NCI-H526 (cell line): Measurements from ENCODE around the gene SOX30.

Experiments
- DNase-seq, 2 experiments: peaks; one replicate each; lab custom pipeline; 2025; lab: John Stamatoyannopoulos, UW

SOX30 gene

DNA sequence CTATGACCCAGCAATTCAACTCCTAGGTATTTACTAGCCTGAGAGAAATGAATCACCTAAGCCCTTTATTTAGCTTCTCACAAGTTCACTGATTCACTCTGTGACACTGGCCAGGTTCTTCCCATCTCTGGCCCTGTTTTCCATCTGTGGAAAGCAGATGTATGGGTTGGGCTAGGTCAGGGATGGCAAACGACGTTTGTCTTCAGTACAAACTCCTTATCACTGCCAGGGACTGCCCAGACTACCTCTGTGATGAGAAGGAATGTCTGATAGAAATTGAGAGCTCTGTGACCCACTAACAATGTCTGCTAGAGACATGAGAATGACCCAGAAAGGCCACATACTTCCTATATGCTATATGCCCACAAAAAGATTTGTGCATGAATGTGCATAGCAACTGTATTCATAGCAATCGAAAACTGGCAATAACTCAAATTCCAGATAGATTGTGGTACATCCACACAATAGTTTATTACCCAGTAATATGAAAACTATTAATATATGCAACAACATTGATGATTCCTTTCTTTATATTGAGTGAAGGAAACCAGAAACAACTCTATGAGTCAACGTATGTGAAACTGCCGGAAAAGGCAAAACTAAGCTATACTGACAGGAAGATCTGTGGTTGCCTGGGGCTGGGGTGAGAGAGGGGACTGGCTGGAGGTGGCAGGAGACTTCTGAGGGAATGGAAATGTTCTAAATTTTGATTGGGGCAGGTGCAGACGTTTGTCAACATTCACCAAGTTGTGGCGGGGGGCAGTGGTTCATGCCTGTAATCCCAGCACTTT is 44.7 kb downstream of the SOX30 start:
- DNase-seq, result no peak

DNA sequence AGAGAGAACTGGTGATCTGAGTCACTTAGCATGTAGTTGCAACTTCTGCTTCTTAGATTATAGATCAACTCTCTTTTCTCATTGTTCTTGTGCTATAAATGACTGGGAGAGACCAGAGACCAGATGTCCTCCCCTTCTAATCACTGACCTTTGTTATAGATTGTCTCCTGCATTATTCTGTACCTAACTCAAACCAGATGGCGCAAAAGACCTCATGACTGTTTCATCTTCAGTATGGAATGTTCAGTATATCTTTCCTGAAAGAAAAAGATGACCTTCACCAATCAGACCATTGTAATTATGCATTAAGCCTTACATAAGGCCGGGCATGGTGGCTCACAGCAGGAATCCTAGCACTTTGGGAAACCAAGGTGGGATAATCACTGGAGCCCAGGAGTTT is 46.2 kb downstream of the SOX30 start:
- DNase-seq, result no peak

DNA sequence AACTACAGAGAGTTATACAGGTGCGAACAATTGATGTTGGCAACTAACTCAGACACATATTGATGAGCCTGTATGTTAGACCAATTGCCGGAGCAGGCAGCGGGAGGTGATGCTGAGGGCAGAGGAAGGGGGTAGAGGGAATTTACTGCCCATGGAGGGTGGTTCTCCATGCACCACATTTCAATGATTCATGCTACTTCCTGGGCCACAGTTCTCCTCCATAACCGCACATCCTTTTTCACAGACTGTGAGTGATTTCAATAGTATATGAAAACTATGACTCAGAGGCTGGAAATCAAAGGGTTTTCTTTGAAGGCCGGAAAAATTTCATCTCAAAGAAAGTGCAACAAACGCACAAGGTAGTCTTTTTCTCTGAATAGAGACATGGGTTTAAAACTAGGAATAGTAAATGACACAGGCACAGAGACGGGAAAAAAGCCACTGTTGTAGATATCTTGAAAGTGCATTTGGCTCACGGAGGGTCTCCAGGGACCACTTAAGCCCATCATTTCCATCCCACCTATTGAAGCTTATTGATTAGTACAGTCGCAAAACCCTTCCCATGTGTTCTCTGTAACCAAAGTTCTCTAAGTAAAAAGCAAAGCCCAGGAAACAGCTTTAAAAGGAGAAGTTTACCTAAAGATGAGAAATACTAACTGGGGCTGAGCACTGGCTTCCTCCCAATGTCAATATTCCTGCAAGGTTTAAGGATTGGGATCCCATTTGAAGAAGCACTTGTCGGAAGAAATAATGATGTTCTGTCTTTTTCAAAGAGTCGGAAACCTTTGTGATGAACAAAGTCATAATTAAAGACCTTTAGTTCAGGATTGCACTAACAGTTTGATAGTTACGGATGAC is 48.7 kb downstream of the SOX30 start:
- no peak for DNase-seq

GRCh38 chr5:157602505-157602904 is 49.7 kb downstream of the SOX30 start:
- DNase-seq, result no peak

- no peak for DNase-seq
These were observed 52.0 kb downstream of the SOX30 start for GRCh38 chr5:157600252-157600651.

DNA sequence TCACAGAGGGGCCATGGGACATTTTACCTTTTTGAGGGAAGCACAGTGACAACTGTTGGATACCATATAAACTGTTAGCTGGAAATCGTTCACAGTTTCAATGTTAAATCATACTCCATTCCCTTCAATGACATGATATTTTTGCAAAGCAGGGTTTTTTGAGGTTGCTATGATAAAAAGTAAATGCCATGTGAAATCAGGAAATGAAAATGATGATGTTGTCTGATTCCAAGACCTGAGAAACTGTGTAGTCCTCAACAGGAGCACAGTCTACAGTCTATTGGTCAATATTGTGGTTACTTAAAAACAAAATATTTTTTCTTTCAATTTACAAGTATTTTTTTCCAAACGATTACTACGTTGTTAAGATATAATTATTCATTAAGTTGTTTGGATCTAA is 52.7 kb downstream of the SOX30 start:
- no peak for DNase-seq

DNA sequence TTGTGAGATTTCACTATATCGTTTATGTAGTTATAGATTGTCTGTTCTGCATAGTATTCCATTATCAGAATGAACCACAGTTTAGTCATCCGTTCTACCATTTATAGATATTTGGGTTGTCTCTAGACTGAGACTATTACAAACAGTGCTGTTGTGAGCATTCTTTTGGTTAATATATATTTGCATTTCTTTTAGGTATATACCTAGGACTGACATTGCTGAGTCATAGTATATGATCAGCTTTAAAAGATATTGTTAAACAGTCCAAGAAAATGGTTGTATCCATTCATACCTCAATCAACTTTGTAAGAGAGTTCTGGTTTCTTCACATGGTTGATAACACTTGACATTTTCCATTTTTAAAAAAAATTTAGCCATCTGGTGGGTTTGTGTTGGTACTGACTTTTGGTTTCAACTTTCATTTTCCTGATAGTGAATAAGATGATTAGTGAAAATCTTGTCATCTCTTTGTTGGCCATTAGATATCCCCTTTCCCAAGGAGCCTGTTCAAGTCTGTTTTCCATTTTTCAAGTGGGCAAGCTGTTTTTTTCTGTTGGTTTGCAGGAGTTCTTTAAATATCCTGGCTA is 53.8 kb downstream of the SOX30 start:
- DNase-seq, result no peak

- DNase-seq, result no peak
These were observed 55.0 kb downstream of the SOX30 start for GRCh38 chr5:157597277-157597676.

DNA sequence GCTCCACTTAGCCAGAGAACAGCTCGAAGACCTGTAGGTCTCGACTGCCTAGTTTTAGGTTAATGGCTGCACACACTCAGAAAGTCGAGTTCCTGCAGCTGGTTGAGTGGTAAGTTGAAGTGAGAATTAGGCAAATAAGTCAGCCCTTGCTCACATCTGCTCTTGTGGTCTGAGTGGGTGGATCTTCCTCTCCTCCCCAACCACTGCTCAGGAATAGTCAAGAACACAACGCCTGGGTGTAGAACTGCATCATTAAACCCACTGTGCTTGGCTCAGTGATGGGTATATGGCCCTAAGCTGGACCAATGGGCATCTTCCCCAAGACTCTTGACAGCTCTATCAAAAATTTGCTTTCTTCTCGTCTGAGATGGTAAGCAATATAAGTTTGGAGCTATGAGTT is 55.8 kb downstream of the SOX30 start:
- DNase-seq, result peak in 1 of 2 experiments; percentile 11

- DNase-seq, result no peak
These were observed 57.4 kb downstream of the SOX30 start for GRCh38 chr5:157594675-157595459.

GRCh38 chr5:157594257-157594656 is 58.0 kb downstream of the SOX30 start:
- DNase-seq, result no peak

DNA sequence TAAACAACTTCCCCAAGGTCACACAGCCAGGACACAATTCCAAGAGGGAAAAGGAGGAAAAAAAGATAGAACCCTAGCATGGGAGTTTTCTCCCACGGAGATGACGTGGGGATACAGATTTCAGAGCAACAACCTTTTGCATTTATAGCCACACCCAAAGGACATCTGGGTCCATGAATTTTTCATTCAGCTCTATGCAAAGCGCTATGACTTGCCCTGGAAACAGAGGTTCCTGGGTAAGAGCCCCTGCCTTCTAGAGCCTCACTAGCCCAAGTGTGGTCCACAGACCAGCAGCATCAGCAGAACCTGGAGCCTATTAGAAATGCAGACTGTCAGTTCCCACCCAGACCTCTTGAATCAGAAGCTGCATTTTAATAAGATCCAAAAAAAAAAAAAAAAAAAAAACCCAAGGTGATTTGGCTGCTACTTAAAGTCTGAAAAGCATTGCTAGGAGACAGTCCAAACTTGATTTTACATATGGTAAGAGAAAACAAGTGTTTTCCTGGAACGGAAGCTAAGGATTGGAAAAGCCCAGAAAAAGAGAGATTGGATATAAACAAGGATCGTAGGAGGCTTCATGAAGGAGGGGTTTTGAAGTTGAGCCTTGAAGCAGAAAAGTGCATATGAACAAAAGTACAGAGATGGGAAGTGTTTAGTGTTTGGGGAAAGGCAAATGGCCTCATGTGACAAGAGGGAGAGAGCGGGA is 59.0 kb downstream of the SOX30 start:
- DNase-seq, result peak; percentile 19 to 67

- no peak for DNase-seq
These were observed 59.6 kb downstream of the SOX30 start for GRCh38 chr5:157592594-157592993.

GRCh38 chr5:157590478-157590877 is 61.8 kb downstream of the SOX30 start:
- DNase-seq, result no peak

- no peak for DNase-seq
These were observed 67.6 kb downstream of the SOX30 start for GRCh38 chr5:157584628-157585027.

DNA sequence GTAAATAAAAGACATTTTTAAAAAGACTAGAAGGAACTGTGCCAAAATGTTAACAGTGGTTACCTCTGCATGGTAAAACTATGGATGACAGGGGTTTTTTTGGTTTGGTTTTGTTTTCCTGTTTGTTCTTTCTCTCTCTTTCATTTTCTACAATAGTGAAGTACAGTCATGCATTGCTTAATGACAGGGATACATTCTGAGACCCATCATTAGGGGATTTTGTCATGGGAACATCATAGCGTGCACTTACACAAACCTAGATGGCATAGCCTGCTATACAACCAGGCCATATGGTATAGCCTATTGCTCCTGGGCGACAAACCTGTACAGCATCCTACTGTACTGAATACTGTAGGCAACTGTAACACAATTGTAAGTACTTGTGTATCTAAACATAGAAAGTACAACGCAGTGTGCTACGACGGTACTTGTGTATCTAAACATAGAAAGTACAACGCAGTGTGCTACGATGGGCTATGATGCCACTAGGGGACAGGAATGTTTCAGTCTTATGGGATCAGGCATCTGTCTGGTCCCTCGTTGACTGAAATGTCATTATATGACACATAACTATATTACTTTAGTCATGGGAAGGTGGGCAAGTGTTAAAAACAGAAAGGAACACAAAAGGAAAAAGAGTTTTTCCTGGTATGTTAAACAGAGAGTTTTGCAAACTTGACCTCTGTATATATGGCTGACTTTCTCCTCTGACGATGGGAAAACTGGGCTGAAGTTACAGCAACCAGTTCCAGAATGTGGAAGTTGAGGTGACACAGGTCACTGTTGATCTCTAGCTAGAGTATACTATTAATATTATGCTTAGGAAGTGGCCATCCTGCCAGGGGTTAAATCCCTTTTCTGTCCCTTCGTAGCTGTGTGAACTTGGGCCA is 69.3 kb downstream of the SOX30 start:
- no peak for DNase-seq

GRCh38 chr5:157581901-157582300 is 70.3 kb downstream of the SOX30 start:
- DNase-seq, result no peak

DNA sequence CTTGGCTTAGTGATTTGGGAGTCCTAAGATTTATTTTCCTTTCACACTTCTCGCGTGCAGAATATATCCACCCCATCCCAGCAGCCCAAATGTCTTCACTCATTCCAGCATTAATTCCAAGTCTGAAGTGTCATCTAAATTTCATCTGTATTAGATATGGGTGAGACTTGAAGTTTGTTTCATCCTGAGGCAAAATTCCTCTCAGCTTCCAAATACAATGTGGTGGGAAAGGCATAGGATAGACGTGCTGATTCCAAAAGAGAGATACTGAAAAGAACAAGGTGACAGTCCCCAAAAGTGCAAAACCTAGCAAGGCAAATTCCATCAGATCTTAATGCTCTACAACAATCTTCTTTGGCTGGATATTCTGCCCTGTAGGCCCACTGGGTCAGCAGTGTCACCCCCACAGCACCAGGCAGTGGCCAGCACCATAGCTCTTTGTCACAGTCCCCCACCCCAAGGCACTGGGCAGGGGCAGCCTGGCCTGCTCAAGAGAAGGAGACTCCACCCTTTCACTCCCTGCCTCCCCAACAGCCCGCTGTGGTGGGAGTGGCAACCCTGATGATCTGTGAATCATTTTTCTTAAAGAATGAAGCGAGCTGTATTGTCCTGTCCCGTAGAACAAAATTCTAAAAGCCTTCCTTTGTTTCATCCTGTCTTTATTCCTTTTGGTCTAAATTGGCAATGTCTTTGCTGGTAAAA is 74.0 kb downstream of the SOX30 start:
- no peak for DNase-seq

DNA sequence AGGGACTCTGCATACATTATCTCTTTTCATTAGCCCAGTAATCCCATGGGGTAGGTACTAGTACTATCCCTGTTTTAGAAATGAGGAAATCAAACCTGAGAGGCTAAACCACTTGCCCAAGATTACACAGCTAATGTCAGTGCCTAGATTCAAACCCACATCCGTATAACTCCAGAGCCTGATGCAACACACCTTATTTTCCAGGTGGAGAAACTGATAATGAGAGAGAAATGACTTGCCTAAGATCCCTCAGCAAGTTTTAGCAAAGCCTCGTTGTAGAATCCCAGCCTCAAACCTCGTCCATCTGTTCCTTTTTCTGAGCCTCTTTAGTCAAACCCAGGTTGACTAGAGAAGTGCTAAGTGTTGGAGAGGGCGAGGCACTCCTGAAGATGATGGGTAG is 75.6 kb downstream of the SOX30 start:
- DNase-seq, result no peak
